GM18520 (cell line): ENCODE data around the gene LRRC8E.

Experiments used
- ATAC-seq: cut with Tn5 transposase; IDR thresholded peaks from one replicate; pipeline ENCODE4 v1.9.1; 2021; ENCODE audit not compliant: unreplicated experiment

The LRRC8E gene

DNA sequence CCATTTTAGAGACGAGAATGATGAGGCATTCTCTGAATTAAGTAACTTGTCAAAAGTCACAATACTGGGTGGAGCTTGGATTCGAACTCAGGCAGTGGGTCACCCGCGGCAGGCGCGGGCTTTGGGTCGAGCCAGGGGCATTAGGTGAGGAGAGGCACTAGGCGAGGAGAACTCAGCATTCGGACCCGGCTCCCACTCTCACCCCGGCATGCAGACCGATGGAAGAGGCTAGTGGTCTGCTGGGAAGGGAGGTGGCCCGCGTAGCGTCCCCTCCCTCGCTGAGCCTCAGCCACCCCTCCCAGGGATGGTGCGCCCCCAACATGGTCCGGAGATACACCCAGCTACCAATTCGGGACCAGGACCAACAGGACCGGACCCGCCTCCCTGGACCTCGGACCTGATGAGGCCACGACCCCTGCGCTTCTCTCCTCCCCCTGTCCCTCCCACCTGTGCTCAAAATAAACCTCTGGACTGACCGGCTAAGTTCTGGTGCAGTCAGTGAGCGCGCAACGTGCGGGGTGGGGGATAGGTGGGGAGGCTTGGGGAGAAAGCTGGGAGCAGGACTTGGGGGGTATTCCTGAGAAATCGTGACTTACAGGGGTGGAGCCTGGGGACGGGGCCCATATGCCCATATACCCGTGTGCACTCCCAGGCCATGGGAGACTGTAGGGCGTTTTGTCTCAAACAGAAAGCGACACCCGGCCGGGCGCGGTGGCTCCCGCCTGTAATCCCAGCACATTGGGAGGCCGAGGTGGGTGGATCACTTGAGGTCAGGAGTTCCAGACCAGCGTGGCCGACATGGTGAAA, 30.5 kb downstream of the LRRC8E start:
- ATAC-seq, result no peak

DNA sequence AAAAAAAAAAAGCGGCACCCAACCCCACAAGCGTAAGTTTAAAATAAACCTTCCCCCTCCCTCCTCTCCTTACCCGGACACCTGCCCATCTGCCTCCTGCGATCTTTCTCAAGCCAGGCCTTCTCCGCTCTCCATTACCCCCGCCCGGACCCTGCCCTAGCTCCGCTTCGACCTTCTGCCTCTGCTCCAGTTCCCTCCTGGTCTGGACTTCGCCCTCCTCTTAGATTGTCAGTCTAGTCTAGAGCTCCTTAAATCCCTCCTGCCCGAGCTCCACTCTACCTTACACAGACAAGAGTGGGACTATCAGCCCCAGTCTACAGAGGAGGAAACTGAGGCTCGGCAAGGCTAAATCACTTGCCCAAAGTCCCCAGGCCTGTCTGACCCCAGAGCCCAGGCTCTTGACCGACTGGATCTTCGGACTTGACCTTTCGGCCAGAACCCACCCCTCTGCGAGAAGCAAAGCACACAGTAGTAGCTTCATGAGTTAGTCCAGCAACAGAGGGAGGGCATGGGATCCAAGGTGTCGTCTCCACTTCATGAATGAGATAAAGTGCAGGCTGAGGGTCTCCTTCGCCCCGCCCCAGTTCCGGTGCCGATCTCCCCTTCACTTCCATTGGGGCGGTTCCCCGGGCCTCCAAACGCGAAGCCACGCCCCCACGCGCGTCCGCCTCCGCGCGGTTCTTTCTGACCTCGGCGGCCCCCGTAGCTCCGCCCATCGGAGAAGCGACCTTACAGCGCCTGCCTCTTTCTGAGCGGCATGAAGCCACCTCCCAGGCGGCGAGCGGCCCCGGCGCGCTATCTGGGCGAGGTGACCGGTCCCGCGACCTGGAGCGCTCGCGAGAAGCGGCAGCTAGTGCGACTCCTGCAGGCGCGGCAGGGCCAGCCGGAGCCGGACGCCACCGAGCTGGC, 31.6 kb downstream of the LRRC8E start, which contains the start of gene SNAPC2:
SNAPC2 (plus strand) TSS at position 729 of the 909 bp plus-strand sequence; CDS start at position 758, 29 bp downstream.
- ATAC-seq, result peak; percentile 65

- ATAC-seq, result peak; percentile 35
Measured at GRCh38 chr19:7920519-7921301, 32.4 kb downstream of the LRRC8E start.

DNA sequence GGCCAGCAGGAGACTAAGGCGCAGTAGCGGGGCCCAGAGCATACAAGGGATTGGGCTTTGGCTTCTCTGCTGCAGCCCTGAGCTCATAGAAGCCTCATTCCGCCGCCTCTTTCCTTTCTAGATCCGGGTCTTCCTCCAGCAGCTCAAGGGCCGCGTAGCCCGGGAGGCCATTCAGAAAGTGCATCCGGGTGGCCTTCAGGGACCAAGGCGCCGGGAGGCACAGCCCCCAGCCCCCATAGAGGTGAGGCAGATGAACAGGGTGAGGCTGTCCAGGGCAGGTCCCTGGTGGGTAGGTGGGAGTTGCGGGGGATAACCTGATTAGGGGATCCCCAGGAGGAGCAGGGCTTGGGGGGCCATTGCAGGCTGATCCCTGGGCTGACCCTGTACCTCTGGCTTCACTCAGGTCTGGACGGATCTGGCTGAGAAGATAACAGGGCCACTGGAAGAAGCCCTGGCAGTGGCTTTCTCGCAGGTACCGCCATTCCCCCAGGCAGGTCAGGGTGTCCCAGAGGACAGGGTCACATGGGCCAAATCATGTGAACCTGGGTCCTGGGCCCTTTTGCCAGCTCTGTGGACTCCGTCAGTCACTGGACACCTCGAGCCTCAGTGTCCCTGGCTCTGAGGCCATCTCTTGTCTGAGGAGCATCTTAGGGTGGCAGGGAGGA, 33.1 kb downstream of the LRRC8E start:
- ATAC-seq, result no peak

GRCh38 chr19:7921967-7922835, 33.9 kb downstream of the LRRC8E start:
- ATAC-seq, result no peak

DNA sequence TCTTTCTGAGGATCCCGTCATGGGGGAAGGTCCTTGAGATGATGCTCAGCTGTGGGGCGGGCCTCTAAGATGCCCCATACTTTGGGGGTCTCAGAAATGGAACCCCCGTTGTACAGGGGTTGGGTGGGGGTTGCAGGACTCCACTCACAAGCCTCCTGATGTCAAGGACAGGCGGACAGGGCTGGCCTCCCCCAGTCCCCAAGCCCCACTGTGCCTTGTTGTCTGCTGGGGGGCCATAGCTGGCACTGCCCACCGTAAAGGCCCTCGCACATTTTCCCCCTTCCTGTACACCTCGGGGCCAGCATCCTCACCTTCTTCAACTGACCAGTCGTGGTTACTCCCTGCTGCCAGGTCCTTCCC, 34.5 kb downstream of the LRRC8E start:
- ATAC-seq, result no peak

DNA sequence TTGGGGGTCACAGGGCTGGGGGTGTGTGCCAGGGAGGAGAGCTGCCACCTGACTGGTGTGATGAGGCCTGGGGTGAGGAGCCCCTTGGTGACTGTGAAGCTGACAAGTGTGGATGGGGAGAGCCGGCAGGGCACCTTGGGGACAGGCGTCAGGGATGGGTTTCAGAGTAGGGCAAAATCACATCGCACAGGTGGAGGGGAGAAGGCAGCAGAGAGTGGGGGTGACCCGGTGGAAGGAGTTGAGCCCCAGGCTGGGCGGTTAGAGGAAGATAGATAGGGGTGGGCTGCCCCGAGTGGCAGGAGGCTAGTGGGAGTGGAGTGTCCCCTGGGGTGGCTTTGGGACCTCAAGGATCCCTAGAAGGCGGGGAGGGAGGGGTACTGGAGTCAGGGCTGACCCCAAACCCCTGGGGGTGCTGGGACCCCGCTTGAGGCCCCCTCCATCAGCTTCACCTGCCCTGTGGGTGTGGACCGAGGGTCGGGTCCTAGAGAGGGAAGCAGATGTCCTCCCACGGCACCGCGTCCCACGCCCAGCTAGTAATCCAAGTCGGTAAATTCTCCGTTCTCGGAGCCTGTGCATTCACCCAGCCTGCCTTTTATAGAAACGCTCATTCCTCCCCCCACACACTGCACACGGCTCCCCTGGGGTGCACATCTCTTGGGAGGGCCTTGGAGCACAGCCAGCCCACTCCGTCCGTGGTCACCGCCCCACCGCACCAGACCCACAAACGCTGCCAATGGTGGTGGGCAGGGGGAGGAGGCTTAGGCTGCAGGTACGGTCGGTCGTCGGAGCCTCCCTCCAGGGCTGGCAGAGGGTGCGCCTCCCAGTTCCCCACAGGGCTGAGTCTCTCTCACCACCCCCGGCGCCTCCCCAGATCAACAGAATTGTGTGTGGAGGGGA, 35.2 kb downstream of the LRRC8E start:
- no peak for ATAC-seq

DNA sequence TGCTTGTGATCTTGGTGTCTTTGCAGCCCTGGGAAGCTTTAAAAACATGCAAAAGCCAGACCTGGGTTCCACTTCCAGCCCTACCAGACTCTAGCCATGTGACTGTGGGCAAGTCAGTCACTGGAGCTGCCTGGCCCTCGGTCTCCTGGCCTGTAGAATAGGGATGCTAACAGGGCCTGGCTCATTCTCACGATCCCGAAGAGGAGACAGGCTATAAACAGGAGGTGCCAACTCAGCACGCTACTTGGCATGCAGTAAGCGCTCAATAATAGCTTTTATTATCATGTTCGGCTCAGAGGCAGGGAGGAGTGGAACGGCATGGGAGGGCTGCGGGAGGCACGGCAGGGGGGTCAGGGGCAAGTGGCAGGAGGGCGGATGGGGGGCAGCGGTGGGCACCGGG, 35.9 kb downstream of the LRRC8E start:
- ATAC-seq, result no peak

- no peak for ATAC-seq
Measured at GRCh38 chr19:7924651-7925170, 36.4 kb downstream of the LRRC8E start.

DNA sequence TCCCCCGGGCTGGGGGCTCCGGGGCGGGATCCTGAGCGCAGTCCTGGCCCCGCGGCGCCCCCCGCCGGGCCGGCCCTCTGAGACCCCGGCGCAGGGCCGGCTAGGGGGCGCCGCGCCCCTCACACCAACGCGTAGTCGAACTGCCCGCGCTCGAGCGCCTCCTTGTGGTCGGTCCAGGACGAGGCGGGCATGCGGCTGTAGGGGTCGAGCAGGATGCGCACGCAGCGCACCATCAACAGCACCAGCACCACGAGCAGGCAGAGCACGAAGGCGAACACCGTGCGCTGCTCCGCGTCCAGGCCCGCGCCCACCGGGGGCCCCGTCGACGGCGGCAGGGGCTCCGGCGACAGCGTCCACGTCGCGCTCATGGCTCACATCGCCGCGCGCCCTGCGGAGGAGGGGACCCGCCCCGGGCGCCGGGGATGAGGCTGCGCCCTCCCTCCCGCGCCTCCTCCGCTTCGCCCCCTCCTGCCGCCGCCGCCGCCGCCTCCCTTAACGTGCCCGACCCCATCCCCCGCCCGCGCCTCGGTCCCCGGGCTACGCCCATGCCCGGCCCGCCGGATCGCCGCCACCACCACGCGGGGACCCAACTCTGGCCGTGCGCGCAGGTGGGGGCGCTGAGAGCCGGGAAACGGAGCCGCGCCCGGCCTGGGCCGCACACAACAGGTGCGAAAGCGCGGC, 37.0 kb downstream of the LRRC8E start:
- no peak for ATAC-seq

- ATAC-seq, result no peak
Measured at GRCh38 chr19:7926021-7926726, 37.9 kb downstream of the LRRC8E start, which contains the start of gene CTXN1. Gene CTXN1, minus strand, starts transcription at chr19:7926135. Its CDS starts 597 bp downstream, at chr19:7925538.

GRCh38 chr19:7926727-7927604, 38.7 kb downstream of the LRRC8E start:
- ATAC-seq, result no peak

- no peak for ATAC-seq
Measured at GRCh38 chr19:7927605-7928333, 39.5 kb downstream of the LRRC8E start.

GRCh38 chr19:7928334-7928706, 40.0 kb downstream of the LRRC8E start:
- no peak for ATAC-seq
